H1 (cell line): ENCODE measurements around the gene CLEC16A. TPM values are rescaled to one million over a fixed set of nuclear protein-coding genes. Genes with fewer than 3 reads are reported as not detected.

Source experiments
- FOSL1 ChIP-seq: IDR thresholded peaks from 2 replicates; pipeline ENCODE4 v1.6.1; 2011; ENCODE audit warnings: mild to moderate bottlenecking, low read depth, low read length, moderate library complexity; ENCODE audit not compliant: insufficient read depth
- GTF2F1 ChIP-seq: IDR thresholded peaks from 2 replicates; pipeline ENCODE4 v1.6.1; 2012; ENCODE audit warnings: low read depth, low read length, improper control_type of control experiment, borderline replicate concordance
- HDAC2 ChIP-seq, 2 experiments: fragments of 300-600 bp in 1 of 2; sonication (generic) in 1 of 2; IDR thresholded peaks; 2 replicates each; pipeline ENCODE4 v1.6.1; 2011 to 2012; ENCODE audit warnings: low read depth in 2 of 2, low read length in 2 of 2, mild to moderate bottlenecking in 2 of 2, moderate library complexity in 2 of 2, borderline replicate concordance in 1 of 2, inconsistent platforms in 1 of 2
- RAD21 ChIP-seq, 2 experiments: IDR thresholded peaks in 1 of 2; conservative IDR thresholded peaks in 1 of 2; 2 replicates each; pipeline ENCODE4 v1.6.1; 2011; ENCODE audit warnings: low read depth in 2 of 2, low read length in 2 of 2, improper control_type of control experiment in 1 of 2, inconsistent platforms in 1 of 2, mild to moderate bottlenecking in 1 of 2, moderate library complexity in 1 of 2
- RXRA ChIP-seq: IDR thresholded peaks from 2 replicates; pipeline ENCODE4 v1.6.1; 2011; ENCODE audit warnings: low read depth, mild to moderate bottlenecking, low read length, moderate library complexity; ENCODE audit not compliant: insufficient read depth
- SIN3A ChIP-seq, 2 experiments: IDR thresholded peaks in 1 of 2; conservative IDR thresholded peaks in 1 of 2; 2 replicates each; pipeline ENCODE4 v1.6.1; 2011 to 2012; ENCODE audit warnings: low read length in 2 of 2, improper control_type of control experiment in 1 of 2, low read depth in 1 of 2, mild to moderate bottlenecking in 1 of 2
- SUZ12 ChIP-seq: fragments of 200-600 bp; sonication (generic); IDR thresholded peaks from 2 replicates; pipeline ENCODE4 v1.6.1; 2012; ENCODE audit warnings: mild to moderate bottlenecking, inconsistent platforms, low read length, moderate library complexity, mixed read lengths
- polyA plus RNA-seq, 7 experiments: library from polyadenylated mRNA; depleted of rRNA in 3 of 7; stranded (reverse) in 5 of 7; unstranded in 2 of 7; fragments of >200 nt in 5 of 7; fragments of 200-250 nt in 2 of 7; gene quantifications; 1 replicate in 5 of 7; 2 replicates in 1 of 7; 4 replicates in 1 of 7; pipeline versions ENCODE4 v1.2.1 to v1.2.3, GENCODE V29; 2011 to 2013; ENCODE audit warnings: missing spikeins in 2 of 7, mixed read lengths in 2 of 7
- total RNA-seq: library from RNA; stranded (reverse); fragmentation: NEBNext Ultra II Directional; extraction: Animal tissue kit (Norgen Biotek cat#: 25700); gene quantifications from 2 replicates; pipeline ENCODE4 v1.2.1, GENCODE V29; 2021

The CLEC16A gene
- total and polyA plus RNA-seq, 2 of the 8 experiments (the other 6 are each of a cell fraction or from before 2014, with no cell fraction given) = 7.6 to 19.3 TPM

- no peak for TF ChIP-seq SUZ12
- no peak for TF ChIP-seq HDAC2 (IDR thresholded peaks at IDR 0.05; ENCODE audit: borderline replicate concordance in 1 of 2, low read depth in 2 of 2, low read length in 2 of 2)
- TF ChIP-seq SIN3A (conservative IDR thresholded peaks at IDR 0.05 in 1 of 2, IDR thresholded peaks at IDR 0.05 in 1 of 2; ENCODE audit: low read depth in 1 of 2, low read length in 2 of 2) = no peak
- no peak for TF ChIP-seq GTF2F1
- no peak for TF ChIP-seq RAD21 (IDR thresholded peaks at IDR 0.05 in 1 of 2, conservative IDR thresholded peaks at IDR 0.05 in 1 of 2; ENCODE audit: low read depth in 2 of 2, low read length in 2 of 2)
- TF ChIP-seq FOSL1 = no peak
- no peak for TF ChIP-seq RXRA
- TF ChIP-seq, all 59 proteins: peak for 0
Measured at GRCh38 chr16:10978124-10978523, 33.8 kb downstream of the CLEC16A start (continued).
